CD4-positive, alpha-beta T cell treated with Interleukin-12 subunit alpha and Interleukin-12 subunit beta, for 1 hour (primary cell): ENCODE results near the gene PCLO.

ENCODE experiments used
- DNase-seq: peaks from one replicate; pipeline ENCODE4 v3.0.0-alpha.2; 2020

PCLO gene, protein sequence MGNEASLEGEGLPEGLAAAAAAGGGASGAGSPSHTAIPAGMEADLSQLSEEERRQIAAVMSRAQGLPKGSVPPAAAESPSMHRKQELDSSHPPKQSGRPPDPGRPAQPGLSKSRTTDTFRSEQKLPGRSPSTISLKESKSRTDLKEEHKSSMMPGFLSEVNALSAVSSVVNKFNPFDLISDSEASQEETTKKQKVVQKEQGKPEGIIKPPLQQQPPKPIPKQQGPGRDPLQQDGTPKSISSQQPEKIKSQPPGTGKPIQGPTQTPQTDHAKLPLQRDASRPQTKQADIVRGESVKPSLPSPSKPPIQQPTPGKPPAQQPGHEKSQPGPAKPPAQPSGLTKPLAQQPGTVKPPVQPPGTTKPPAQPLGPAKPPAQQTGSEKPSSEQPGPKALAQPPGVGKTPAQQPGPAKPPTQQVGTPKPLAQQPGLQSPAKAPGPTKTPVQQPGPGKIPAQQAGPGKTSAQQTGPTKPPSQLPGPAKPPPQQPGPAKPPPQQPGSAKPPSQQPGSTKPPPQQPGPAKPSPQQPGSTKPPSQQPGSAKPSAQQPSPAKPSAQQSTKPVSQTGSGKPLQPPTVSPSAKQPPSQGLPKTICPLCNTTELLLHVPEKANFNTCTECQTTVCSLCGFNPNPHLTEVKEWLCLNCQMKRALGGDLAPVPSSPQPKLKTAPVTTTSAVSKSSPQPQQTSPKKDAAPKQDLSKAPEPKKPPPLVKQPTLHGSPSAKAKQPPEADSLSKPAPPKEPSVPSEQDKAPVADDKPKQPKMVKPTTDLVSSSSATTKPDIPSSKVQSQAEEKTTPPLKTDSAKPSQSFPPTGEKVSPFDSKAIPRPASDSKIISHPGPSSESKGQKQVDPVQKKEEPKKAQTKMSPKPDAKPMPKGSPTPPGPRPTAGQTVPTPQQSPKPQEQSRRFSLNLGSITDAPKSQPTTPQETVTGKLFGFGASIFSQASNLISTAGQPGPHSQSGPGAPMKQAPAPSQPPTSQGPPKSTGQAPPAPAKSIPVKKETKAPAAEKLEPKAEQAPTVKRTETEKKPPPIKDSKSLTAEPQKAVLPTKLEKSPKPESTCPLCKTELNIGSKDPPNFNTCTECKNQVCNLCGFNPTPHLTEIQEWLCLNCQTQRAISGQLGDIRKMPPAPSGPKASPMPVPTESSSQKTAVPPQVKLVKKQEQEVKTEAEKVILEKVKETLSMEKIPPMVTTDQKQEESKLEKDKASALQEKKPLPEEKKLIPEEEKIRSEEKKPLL (N-terminal part only)

DNA sequence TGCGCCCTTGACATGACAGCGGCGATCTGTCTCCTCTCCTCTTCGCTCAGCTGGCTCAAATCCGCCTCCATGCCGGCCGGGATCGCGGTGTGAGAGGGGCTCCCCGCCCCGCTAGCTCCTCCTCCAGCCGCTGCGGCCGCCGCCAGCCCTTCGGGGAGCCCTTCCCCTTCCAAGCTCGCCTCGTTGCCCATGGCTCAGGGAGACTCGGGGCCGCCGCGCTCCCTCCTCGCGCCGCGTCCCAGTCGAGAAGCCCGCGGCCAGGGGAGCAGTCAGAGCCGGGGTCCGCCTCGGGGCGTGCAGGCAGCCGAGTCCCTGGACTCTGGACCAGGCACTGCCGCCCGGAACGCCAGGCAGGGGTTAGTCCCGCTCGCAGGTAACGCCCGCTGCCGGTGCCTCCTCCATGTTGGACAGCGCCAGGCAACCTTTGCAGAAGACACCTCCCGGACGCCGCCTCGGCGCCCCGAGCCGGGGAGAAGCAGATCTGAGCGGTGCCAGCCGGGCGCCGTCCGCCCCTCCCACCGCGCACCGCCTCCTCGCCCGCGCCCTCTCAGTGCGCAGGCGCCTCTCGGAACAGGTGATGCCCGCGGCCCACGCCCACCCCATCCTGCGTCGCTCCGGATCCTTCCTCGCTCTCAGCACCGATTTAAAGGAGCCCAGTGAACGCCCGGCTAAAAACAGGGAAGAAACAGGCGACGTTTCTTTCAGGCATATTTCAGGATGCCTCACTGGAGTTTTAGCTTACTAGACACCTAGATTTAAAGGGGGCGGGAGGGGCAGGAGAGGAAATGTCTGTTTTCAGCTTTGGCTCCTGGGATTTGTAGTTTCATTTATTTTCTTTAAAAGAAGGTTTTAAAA, at the start of gene PCLO:
PCLO (minus strand) TSS at position 483 of the 855 bp plus-strand sequence; CDS start at position 191, 292 bp downstream.
- peak; percentile 23 for DNase-seq

DNA sequence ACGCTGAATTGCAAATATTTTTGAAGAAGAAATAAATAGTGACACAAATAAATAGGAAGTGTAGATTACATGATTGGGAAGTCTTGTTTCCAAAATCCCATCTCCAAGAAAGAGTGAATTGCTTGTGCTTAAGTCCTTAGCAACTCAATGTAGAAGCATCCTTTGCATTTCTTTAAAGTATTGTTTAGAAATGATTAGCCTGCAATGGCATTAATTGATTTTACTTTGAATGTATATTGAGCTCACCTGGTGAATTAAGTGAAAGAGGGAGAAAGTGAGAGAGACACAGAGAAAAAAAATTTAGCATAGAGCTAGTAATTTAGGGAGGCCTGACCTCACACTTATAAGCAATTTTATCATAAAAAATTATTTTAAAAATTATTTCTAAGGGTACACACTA, 49.0 kb upstream of the PCLO start:
- no peak for DNase-seq

DNA sequence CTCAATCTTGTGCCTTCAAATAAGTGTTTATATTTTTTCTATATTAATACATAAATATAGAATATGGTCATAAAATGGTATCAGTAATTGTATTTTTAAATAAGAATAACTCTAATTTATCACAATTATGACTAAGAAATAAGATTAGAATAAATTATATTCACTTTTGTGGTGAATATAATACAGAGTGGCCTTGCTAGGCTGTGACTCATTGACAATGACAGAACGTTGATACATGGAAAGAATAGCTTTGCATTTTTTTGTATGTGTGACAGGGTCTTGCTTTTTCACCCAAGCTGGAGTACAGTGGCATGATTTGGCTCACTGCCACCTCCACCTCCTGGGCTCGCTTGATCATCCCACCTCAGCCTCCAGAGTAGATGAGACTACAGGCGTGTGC, 47.8 kb upstream of the PCLO start:
- DNase-seq = no peak

DNA sequence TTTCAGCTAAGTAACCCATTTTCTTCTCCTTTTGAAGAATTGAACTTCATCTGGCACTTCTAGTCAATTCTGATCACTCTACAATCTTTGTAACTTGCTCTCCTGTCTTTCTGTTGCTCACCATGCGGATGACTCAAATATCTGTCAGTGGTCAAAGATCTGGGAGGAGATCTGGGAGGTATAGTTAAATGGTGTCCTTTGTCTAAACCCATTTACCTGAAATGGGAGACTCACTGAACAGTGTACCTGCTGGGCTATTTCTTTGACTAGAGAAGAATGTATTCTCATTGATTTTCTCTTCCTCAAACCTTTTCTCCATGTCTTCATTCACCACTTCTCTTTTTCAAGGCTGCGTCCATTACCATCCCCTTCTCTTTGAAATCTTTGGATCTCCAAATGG, 42.0 kb upstream of the PCLO start:
- DNase-seq = no peak

DNA sequence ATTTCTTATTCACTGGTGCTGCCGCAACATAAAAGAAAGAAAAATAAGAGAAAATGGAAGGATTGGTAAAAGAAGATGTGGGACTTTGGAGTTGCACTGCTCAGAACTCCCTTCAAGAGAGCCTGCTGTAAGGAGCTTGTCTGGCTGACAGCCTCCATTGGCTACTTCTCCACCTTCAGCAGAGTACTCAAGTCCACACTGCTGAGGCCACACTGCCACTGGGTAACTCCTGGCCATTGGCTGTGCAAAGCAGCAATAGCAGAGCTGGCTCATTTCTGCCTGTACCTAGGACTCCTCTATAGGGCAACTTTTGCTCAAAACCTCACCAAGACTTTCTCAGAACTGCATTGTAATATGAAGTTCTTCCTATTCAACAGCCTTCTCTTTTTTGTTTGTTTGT, 38.7 kb upstream of the PCLO start:
- no peak for DNase-seq

DNA sequence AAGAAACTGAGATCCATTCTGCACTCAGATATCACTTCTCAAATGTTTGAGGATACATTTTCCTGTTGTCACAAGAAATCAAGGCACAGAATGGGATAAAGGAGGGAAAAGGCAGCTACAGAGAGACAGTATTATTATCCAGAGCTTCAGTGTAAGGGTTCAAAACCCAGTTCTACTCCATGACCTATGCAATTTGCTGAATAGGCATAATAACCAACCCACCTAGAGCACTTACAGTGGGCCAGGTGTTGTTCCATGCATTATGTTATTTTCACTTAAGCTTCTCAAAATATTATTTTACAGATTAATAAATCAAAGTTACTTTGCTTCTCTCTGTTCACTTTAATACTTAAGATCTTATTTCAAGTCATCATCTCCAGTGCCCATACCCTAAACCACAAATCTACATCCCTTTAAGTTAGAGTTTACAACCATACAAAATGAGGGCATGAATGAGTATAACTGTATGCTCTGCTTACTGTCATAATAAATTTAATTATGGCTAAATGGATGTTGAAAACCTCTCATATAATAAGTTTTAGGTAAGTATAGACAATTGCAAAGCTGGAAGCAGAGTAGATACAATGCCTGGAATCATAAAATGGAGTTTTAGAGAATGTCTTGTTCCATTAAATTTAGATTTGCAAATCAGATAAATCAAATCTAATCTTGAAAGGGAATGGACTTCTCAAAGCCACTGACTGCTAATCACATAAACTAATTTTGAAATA, 28.1 kb upstream of the PCLO start:
- no peak for DNase-seq

DNA sequence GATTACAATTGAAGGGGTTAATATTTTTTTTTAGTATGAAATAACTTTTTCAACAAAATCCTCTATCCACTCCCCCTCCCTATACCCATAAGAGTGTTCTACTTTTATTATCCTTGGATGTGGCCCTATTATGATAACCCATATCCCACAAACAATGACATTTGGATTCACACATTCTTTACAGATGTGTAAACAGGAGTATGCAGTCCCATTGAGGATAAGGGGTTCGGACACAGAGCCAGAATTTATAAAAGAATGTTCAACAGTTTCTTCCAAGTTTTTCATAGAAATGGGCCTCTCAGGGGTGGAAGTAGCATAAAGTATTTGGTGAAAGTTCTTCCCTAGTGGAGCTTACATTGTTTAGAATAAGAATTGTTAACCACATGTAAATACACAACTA, 16.1 kb upstream of the PCLO start:
- no peak for DNase-seq

DNA sequence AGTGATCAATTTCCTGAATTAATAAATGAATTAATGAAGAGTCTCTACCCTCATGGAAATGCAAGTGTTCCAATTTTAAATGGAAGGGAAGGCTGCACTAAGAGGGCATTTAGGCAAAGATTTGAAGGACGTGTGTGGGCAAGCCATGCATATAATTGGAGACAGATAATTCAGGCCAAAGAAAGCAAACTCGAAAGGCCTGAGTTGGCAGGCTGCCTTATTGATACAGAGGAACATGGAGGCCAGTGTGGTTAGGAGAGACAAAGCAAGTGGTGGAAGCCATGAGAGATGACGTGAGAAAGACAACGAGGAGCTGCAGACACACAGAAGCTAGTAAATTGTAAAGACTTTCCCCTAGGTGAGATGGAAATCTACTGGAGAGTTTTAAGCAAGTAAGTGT, 15.4 kb upstream of the PCLO start:
- no peak for DNase-seq

DNA sequence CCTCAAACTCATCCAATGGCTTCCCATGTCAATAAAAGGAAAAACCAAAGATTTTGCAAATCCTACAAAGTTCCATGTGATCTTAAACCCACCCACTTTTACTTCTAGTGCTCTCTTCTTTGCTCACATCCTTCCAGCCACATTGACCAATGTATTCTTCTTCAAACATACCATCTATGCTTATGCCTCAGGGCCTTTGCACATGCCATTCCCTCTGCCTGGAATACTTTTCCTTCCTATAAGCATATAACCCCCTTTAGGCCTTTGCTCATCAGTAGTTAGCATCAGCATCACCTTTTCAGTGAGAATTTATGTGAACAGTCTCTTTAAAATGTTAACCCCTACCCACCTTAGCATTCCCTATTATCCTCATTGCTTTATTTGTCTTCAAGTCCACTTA, 11.0 kb upstream of the PCLO start:
- DNase-seq = no peak

DNA sequence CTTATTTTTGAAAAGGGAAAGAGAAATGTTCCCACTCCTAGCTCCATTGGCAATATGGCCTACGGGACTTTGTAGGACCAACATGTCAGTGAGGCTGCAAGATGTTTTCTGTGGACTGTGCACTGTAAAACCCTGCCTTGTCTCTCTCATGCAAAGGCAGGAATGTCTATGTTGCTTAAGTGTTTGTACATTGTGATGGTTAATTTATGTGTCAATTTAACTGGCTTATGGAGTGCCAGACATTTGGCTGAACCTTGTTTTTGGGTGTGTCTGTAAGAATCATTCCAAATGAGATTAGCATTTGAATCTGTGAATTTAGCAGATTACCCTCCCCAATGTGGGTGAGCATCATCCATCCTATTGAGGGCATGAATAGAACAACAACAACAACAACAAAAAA, 4.1 kb upstream of the PCLO start:
- DNase-seq = no peak

DNA sequence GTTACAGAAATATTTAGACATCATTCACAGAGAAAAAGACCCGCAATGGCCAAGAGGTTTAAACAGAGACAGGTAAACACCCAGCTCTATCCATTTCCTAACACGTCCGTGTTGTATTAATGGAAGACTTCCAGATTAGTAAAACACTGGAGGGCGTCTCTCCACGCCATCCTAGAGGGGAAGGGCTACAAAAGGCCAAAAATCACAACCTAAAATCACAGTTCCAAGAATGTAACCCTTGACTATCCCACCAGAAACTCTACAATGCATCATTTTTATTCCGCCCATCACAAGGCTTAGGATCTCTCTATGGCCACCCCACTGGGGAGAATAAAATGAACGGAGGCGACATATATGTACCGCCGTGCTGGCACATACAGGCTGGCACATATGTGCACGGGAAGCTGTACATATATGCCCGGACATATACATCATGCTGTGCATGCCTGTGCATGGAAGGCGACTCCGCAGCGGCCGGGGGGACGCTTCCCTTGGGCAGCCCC, 734 bp downstream of the PCLO start:
- DNase-seq = no peak

DNA sequence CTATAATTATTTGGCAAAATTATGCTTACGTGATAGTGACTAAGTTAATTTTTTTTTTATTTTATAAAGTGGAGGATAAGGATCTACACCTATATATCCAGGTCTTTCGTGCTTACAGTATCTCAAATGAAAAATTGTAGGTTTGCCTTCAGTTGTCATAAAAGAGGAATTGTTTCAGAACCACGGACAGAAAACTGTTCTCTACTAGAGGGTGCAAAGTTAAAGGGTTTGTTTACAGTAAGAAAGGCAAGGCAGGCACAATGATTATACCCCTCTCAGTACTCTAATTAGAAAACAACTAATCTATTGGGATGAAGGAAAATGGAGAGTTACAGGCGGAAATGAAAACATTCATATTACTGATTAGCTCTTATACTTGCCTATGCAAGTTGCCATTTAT, 1.5 kb downstream of the PCLO start:
- DNase-seq = no peak

DNA sequence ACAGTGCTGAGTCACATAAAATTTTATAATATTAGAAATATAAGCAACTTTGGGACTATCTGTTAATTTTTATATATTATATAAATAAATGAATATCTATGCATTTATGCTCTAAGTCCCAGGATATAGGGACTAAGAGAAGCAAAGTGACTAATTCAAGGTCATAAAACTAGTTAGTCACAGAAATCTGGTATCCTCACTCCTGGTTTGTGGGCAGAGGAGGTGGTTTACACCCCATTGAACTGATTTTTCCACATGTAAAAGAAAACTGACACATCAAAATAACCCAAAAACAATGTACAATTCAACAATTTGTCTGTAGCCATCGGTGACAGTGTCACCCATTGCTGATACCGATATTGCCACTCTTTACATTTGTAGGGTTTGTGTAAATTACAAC, 3.0 kb downstream of the PCLO start:
- no peak for DNase-seq

DNA sequence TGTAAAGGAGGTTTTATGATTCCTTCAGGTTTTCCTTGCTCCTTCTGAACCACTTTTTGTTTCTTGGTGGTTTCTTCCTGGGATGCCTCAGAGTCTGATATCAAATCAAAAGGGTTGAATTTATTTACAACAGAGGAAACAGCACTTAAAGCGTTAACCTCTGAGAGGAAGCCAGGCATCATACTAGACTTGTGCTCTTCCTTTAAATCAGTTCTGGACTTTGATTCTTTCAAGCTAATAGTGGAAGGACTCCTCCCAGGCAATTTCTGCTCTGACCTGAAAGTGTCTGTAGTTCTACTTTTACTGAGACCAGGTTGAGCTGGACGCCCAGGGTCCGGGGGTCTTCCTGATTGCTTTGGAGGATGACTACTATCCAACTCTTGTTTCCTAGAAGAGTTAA, 6.7 kb downstream of the PCLO start:
- no peak for DNase-seq

DNA sequence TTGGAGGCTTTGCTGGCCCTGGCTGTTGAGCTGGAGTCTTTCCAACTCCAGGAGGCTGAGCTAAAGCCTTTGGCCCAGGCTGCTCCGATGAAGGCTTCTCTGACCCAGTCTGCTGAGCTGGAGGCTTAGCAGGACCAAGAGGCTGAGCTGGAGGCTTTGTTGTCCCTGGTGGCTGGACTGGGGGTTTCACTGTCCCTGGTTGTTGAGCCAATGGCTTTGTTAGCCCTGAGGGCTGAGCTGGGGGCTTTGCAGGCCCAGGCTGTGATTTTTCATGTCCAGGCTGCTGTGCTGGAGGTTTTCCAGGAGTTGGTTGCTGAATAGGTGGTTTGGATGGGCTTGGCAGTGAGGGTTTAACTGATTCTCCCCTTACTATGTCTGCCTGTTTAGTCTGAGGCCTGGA, 7.3 kb downstream of the PCLO start:
- DNase-seq = no peak

DNA sequence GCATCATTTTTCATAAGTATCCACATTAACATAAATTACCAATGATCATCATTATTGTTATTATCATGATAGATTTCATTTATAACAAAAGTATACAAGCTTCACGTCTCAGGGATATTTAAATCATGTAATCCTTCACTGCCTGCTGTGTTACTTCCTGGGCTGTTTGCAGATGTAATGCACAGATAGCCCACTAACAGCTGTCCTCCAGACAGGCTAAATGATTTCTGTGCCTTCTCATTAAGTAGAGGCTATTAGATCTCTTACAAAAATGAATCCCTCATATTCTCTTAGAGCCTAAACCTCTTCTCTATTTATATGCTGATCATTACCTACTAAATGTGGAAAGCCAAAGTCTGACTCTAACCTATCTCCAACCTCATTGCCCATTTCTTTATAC, 9.3 kb downstream of the PCLO start:
- DNase-seq = no peak

DNA sequence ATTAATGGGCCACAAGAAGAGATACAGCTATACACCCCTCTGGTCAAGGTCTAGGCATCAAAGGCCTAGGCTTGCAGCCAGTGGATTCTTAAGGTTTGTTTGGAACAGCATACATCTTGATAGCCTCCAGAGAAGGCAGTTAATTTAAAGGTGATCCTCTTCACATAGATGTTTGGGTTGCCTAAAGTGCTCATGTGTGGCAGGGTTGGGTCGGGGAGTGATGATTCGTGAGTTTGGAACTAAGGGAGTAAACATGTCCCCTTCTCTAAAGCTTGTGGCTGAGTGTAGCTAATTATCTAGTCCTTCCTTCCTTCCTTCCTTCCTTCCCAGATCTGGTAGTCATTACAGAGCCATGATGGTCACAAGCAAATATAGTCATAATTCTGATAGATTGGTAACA, 12.4 kb downstream of the PCLO start:
- DNase-seq = no peak

DNA sequence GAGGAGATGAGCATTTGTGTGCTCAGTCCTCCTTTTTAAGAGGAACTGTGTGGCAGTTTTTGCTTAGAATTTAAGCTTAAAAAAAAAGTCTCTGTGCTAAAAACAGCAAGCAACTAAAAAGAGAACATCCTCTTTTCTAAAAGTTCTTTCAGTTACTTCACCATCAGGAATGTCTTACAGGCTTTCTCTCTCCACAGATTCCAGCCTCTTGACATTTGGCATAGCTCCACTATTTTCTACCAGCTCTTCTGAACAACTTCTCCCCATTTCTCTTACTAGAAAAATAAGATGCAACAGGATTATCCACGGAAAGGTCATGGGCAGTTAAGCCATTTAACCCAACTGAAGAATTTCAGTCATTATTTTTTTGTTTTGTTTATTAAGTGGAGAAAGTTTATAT, 13.2 kb downstream of the PCLO start:
- no peak for DNase-seq

DNA sequence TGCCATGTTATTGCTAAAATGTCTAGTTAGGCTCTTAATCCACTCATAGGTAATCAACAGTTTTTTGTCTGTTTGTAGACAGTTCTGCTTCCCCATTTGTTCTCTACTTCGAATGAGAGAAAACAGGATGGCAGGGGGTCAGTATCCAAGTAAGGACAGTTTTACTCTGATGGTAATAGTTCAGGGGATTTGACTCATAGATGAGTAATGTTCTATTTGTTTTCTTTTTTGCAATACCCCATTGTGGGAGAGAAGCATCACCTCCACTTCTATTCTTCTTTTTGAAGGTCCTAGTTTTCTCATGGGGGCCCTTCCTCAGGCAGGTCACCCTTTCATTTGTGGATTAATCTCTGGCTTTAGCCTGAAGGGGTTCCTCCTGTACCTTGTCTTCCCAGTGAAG, 13.9 kb downstream of the PCLO start:
- no peak for DNase-seq

DNA sequence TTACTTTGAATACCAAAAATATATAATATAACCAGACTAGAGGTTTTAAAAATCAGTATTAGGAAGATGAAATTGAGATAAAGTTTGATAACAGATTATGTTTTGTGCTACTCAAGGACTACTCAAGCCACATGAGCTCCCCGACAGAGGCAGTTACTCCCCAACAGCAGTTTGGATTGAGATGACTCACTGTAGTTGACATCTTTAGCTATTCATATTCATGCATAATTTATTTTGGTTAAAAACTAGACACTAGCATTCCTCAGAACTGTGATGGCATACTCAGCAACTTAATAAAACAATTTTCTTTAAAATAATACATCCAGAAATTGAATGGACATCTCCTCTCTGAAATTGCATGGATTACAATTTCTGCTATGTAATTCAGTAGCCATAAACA, 19.6 kb downstream of the PCLO start:
- DNase-seq = no peak

DNA sequence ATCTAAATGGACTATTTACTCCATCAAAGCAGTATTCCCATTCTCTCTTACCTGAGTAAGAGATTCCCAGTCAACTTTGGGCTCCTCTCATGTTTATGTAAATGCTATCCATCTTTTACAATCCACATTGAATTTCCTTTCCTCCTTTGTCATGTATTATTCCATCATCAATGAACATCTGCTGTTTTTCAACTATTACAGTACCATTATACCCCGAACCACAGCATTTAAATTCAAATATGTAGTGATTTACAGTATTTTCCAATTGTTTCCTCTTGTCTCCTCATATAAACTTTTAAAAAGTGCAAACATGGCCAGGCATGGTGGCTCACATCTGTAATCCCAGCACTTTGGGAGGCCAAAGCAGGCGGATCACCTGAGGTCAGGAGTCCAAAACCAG, 20.3 kb downstream of the PCLO start:
- no peak for DNase-seq

DNA sequence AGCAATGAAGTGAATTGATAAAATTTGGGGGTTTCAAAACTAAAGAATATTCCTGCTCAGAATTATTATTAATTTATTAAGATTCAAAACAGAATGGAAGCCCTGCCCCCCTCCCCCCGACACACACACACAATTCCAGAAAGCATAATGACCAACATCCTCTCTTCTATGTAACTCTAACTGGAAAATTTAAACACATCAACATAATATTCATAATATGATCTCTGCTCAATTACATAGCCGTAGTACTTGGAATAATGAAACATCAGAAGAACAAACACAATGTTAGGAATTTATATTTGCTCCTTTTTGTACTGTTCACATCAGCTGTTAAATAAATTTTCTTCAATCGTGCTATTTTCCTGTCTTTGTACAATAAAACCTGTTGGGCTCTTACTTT, 20.8 kb downstream of the PCLO start:
- no peak for DNase-seq
